HepG2 (cell line): ENCODE data around the gene CAMSAP2. TPM values are rescaled to one million over a fixed set of nuclear protein-coding genes. Genes with fewer than 3 reads are reported as not detected.

ENCODE experiments used
- BHLHE40 ChIP-seq: IDR thresholded peaks from 2 replicates; pipeline ENCODE4 v1.6.1; 2011; ENCODE audit warnings: low read length, improper control_type of control experiment
- ELF3 ChIP-seq: IDR thresholded peaks from 2 replicates; pipeline ENCODE4 v1.6.1; 2016; ENCODE audit warnings: missing genetic modification reagents, missing compliant biosample characterization
- HOXA9 ChIP-seq: sonication (generic); formaldehyde crosslinking; IDR thresholded peaks from 2 replicates; pipeline ENCODE4 v1.8.1; 2022; ENCODE audit warnings: missing genetic modification reagents, mild to moderate bottlenecking, moderate library complexity, borderline replicate concordance
- MEF2D ChIP-seq: sonication (generic); formaldehyde crosslinking; IDR thresholded peaks from 2 replicates; pipeline ENCODE4 v1.5.1; 2020; ENCODE audit warnings: mild to moderate bottlenecking, missing genetic modification reagents
- MTF2 ChIP-seq: sonication (generic); formaldehyde crosslinking; IDR thresholded peaks from 2 replicates; pipeline ENCODE4 v1.5.0; 2020; ENCODE audit warnings: missing genetic modification reagents, borderline replicate concordance
- NCOA2 ChIP-seq: sonication (generic); formaldehyde crosslinking; IDR thresholded peaks from 2 replicates; pipeline ENCODE4 v1.8.0; 2022; ENCODE audit warnings: inconsistent platforms
- NCOA5 ChIP-seq: sonication (generic); formaldehyde crosslinking; IDR thresholded peaks from 2 replicates; pipeline ENCODE4 v1.4.0; 2020; ENCODE audit warnings: missing genetic modification reagents
- NFRKB ChIP-seq: fragments of 450-650 bp; IDR thresholded peaks from 2 replicates; pipeline ENCODE4 v1.6.1; 2017
- PATZ1 ChIP-seq: sonication (generic); formaldehyde crosslinking; IDR thresholded peaks from 2 replicates; pipeline ENCODE4 v1.4.0; 2020; ENCODE audit warnings: missing genetic modification reagents
- TBL1XR1 ChIP-seq: fragments of 150-350 bp; IDR thresholded peaks from 2 replicates; pipeline ENCODE4 v1.6.1; 2014; ENCODE audit warnings: borderline replicate concordance, low read length; ENCODE audit not compliant: partially characterized antibody
- TBP ChIP-seq: sonication (generic); formaldehyde crosslinking; IDR thresholded peaks from 2 replicates; pipeline ENCODE4 v1.5.0; 2020; ENCODE audit warnings: missing genetic modification reagents
- TOPORS ChIP-seq: sonication (generic); formaldehyde crosslinking; IDR thresholded peaks from 2 replicates; pipeline ENCODE4 v1.8.0; 2023; ENCODE audit warnings: mild to moderate bottlenecking, missing genetic modification reagents
- TRAFD1 ChIP-seq: sonication (generic); formaldehyde crosslinking; IDR thresholded peaks from 2 replicates; pipeline ENCODE4 v1.5.1; 2020; ENCODE audit warnings: missing genetic modification reagents, mild to moderate bottlenecking, borderline replicate concordance
- TRIM22 ChIP-seq: fragments of 450-650 bp; IDR thresholded peaks from 2 replicates; pipeline ENCODE4 v1.6.1; 2017
- WIZ ChIP-seq: sonication (generic); formaldehyde crosslinking; IDR thresholded peaks from 2 replicates; pipeline ENCODE4 v1.5.1; 2020; ENCODE audit warnings: mild to moderate bottlenecking, missing genetic modification reagents
- ZHX1 ChIP-seq: sonication (generic); formaldehyde crosslinking; IDR thresholded peaks from 2 replicates; pipeline ENCODE4 v1.8.1; 2022; ENCODE audit warnings: low read depth, mild to moderate bottlenecking, missing genetic modification reagents
- ZNF230 ChIP-seq: sonication (generic); formaldehyde crosslinking; IDR thresholded peaks from 2 replicates; pipeline ENCODE4 v1.4.0; 2020; ENCODE audit warnings: mild to moderate bottlenecking, missing genetic modification reagents
- ZNF234 ChIP-seq: sonication (generic); formaldehyde crosslinking; conservative IDR thresholded peaks from 2 replicates; pipeline ENCODE4 v1.5.1; 2020; ENCODE audit warnings: mild to moderate bottlenecking, missing genetic modification reagents
- ZNF329 ChIP-seq: sonication (generic); formaldehyde crosslinking; IDR thresholded peaks from 2 replicates; pipeline ENCODE4 v1.9.0; 2021; ENCODE audit warnings: low read depth, mild to moderate bottlenecking, missing genetic modification reagents
- ZNF770 ChIP-seq: sonication (generic); formaldehyde crosslinking; IDR thresholded peaks from 2 replicates; pipeline ENCODE4 v1.5.0; 2020; ENCODE audit warnings: mild to moderate bottlenecking, missing genetic modification reagents
- polyA plus RNA-seq, 8 experiments: library from polyadenylated mRNA; depleted of rRNA in 3 of 8; stranded (reverse) in 7 of 8; unstranded in 1 of 8; fragments of >200 nt; fragmentation: Illumina TruSeq in 4 of 8; extraction: Trizol in 4 of 8; gene quantifications; 2 replicates each; pipeline versions ENCODE4 v1.2.1 to v1.2.3, GENCODE V29; 2011 to 2016; ENCODE audit warnings: low read depth in 4 of 8, missing spikeins in 1 of 8, mixed read lengths in 1 of 8; ENCODE audit not compliant: insufficient read depth in 1 of 8
- total RNA-seq, 5 experiments: library from RNA; depleted of rRNA; stranded (reverse); fragments of >200 nt; fragmentation: Illumina TruSeq; extraction: Trizol; gene quantifications; 2 replicates each; pipeline ENCODE4 v1.2.3, GENCODE V29; 2016; ENCODE audit warnings: low read depth in 1 of 5

Gene CAMSAP2
- total and polyA plus RNA-seq, 2 of the 13 experiments (the other 11 are each of a cell fraction or from before 2014, with no cell fraction given) = 3.4 to 8.2 TPM

GRCh38 chr1:200907611-200908097 lies 169.0 kb downstream of the CAMSAP2 start (continued):
- no peak for TF ChIP-seq TRAFD1 (CRISPR knock-in tag)
- no peak for TF ChIP-seq NCOA5 (CRISPR knock-in tag)
- TF ChIP-seq WIZ (CRISPR knock-in tag) = no peak
- no peak for TF ChIP-seq NFRKB
- peak; percentile 71 for TF ChIP-seq PATZ1 (CRISPR knock-in tag)
- no peak for TF ChIP-seq ZNF234 (CRISPR knock-in tag)
- no peak for TF ChIP-seq MTF2 (CRISPR knock-in tag)
- peak; percentile 47; the same call in 1 of the 2 replicates for TF ChIP-seq NCOA2 (CRISPR knock-in tag)
- peak; percentile 57; the same call in 1 of the 2 replicates for TF ChIP-seq ZHX1 (CRISPR knock-in tag)
- TF ChIP-seq TOPORS (CRISPR knock-in tag) = no peak
- 0 out of 2 replicates have a peak, but pooled peaks have one; percentile 32 for TF ChIP-seq ZNF770 (CRISPR knock-in tag)
- no peak for TF ChIP-seq TRIM22
- peak; percentile 69 for TF ChIP-seq ELF3 (CRISPR knock-in tag)
- TF ChIP-seq TBL1XR1 = no peak
- TF ChIP-seq BHLHE40 = no peak
- no peak for TF ChIP-seq TBP (CRISPR knock-in tag)
- TF ChIP-seq HOXA9 (CRISPR knock-in tag) = no peak
- TF ChIP-seq MEF2D = no peak
- TF ChIP-seq ZNF230 (CRISPR knock-in tag) = no peak
- no peak for TF ChIP-seq ZNF329
